ENCODE measurements around the gene MAP4K3. TPM values are rescaled to one million over a fixed set of nuclear protein-coding genes. Genes with fewer than 3 reads are reported as not detected.
"Not testable (repeated sequence)": the region's sequence is repeated elsewhere in the genome, so short reads cannot be mapped to it uniquely, and the experiment has no call there.

Gene MAP4K3
- total and polyA plus RNA-seq, 9 of the 15 experiments (the other 6 are each of a cell fraction or from before 2014, with no cell fraction given), result 3.1 to 30.0 (median 16.9) TPM

DNA sequence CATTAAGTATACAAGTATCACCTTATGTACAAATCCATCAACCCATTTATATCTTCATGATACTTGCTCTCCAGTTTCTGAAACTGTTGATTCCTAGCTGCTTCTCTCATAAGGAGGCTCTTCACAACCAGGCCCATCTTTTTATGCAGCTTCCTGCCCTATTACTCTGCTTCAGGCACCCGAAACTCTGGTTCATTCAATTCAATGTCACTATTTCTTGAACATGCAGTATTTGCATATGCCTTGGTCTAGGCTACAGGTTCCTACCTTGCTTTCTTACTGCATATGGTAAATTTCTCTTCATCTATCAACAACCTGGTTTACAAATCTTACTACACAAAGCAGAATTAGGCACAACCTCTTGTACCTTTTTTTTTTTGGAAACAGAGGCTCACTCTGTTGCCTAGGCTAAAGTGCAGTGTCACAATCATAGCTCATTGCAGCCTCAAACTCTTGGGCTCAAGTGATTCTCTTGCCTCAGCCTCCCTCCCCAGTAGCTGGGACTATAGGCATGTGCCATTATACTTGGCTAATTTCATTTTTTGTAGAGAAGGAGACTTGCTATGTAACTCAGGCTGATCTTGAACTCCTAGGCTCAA is 190.6 kb downstream of the MAP4K3 start:
- BruUV-seq (replicated peaks), result TSS peak; percentile 23
- no peak overlapping the region for H3K9ac ChIP-seq (ENCODE audit: insufficient read depth in 1 of 2, low read depth in 2 of 2, low read length in 2 of 2)
- no peaks in the 10 kb centered on the region for H3K9me1 ChIP-seq (ENCODE audit: control insufficient read depth, insufficient read depth, low read length)
- H3K36me3 ChIP-seq (ENCODE audit: control insufficient read depth, insufficient read depth, low read length), result peaks cover 22% of the 10 kb centered on the region; the same call in 2 of the 3 replicates
- DNase-seq (ENCODE audit: extremely low read depth in 1 of 4, low spot score in 3 of 4) (no peak), ATAC-seq (peak; percentile 50), FAIRE-seq (no peak)
- no peak overlapping the region for H3K4me2 ChIP-seq (ENCODE audit: insufficient read depth, low read length)
- in situ Hi-C loops (cut with MboI) (loop anchor here (25.0 kb wide), 1 partner anchor 309 kb away; no protein-coding TSS in a partner anchor), intact Hi-C loops (cut with micrococcal nuclease) (no loop called here)
- H3K27me3 ChIP-seq (ENCODE audit: control insufficient read depth in 2 of 2, insufficient read depth in 2 of 2, low read length in 2 of 2), result no peaks in the 10 kb centered on the region
- H3K27ac ChIP-seq (ENCODE audit: extremely low read depth, low read depth, low read length), result no peak overlapping the region
- no peaks in the 10 kb centered on the region for H3K4me1 ChIP-seq (replicated peaks in 1 of 2; ENCODE audit: control insufficient read depth in 2 of 2, insufficient read depth in 2 of 2, low read length in 2 of 2)
- CTCF ChIA-PET (ENCODE audit: low intra/inter-chr PET ratio), result no interaction called here
- 29% methylated on average over 1 of the region's 1 CpG for WGBS (ENCODE audit: insufficient coverage, low coverage, missing lambda C conversion rate)
- H3K79me2 ChIP-seq (ENCODE audit: control insufficient read depth, insufficient read depth, low read length), result no peaks in the 10 kb centered on the region
- no peaks in the 10 kb centered on the region for H4K20me1 ChIP-seq (replicated peaks; ENCODE audit: control insufficient read depth, insufficient read depth, low read length)
- no peak overlapping the region for H3K4me3 ChIP-seq
- H2AFZ ChIP-seq (ENCODE audit: low read depth, low read length), result no peak overlapping the region
- POLR2A ChIA-PET, result no interaction called here
- TF ChIP-seq, protein P1, sequence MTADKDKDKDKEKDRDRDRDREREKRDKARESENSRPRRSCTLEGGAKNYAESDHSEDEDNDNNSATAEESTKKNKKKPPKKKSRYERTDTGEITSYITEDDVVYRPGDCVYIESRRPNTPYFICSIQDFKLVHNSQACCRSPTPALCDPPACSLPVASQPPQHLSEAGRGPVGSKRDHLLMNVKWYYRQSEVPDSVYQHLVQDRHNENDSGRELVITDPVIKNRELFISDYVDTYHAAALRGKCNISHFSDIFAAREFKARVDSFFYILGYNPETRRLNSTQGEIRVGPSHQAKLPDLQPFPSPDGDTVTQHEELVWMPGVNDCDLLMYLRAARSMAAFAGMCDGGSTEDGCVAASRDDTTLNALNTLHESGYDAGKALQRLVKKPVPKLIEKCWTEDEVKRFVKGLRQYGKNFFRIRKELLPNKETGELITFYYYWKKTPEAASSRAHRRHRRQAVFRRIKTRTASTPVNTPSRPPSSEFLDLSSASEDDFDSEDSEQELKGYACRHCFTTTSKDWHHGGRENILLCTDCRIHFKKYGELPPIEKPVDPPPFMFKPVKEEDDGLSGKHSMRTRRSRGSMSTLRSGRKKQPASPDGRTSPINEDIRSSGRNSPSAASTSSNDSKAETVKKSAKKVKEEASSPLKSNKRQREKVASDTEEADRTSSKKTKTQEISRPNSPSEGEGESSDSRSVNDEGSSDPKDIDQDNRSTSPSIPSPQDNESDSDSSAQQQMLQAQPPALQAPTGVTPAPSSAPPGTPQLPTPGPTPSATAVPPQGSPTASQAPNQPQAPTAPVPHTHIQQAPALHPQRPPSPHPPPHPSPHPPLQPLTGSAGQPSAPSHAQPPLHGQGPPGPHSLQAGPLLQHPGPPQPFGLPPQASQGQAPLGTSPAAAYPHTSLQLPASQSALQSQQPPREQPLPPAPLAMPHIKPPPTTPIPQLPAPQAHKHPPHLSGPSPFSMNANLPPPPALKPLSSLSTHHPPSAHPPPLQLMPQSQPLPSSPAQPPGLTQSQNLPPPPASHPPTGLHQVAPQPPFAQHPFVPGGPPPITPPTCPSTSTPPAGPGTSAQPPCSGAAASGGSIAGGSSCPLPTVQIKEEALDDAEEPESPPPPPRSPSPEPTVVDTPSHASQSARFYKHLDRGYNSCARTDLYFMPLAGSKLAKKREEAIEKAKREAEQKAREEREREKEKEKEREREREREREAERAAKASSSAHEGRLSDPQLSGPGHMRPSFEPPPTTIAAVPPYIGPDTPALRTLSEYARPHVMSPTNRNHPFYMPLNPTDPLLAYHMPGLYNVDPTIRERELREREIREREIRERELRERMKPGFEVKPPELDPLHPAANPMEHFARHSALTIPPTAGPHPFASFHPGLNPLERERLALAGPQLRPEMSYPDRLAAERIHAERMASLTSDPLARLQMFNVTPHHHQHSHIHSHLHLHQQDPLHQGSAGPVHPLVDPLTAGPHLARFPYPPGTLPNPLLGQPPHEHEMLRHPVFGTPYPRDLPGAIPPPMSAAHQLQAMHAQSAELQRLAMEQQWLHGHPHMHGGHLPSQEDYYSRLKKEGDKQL (CRISPR knock-in tag; IDR thresholded peaks at IDR 0.05; ENCODE audit: borderline replicate concordance), result no peak
- TF ChIP-seq POLR2AphosphoS2 (IDR thresholded peaks at IDR 0.05; ENCODE audit: low read length), result 0 out of 2 replicates have a peak, but pooled peaks have one; percentile 64
- no peaks in the 10 kb centered on the region; the same call in 1 of the 2 replicates for H3K9me3 ChIP-seq (replicated peaks; ENCODE audit: control insufficient read depth, insufficient read depth, low read depth, low read length)

DNA sequence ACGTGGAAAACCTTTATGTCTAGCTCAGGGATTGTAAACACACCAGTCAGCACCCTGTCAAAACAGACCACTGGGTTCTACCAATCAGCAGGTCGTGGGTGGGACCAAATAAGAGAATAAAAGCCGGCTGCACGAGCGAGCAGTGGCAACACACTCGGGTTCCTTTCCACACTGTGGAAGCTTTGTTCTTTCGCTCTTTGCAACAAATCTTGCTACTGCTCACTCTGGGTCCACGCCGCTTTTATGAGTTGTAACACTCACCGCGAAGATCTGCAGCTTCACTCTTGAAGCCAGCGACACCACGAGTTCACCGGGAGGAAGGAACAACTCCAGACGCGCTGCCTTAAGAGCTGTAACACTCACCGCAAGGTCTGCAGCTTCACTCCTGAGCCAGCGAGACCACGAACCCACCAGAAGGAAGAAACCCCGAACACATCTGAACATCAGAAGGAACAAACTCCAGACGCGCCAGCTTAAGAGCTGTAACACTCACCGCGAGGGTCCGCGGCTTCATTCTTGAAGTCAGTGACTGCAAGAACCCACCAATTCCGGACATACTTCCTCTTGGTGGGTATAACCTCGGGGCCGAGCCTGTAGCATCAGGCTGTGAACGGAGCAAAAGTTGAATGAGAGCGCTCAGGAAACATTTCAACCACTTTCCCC is 192.0 kb downstream of the MAP4K3 start:
- FAIRE-seq; H3K27ac ChIP-seq (ENCODE audit: extremely low read depth, low read depth, low read length); H3K27me3 ChIP-seq (ENCODE audit: control insufficient read depth in 2 of 2, insufficient read depth in 2 of 2, low read length in 2 of 2); H3K9me1 ChIP-seq (ENCODE audit: control insufficient read depth, insufficient read depth, low read length); H3K9me3 ChIP-seq (replicated peaks; ENCODE audit: control insufficient read depth, insufficient read depth, low read depth, low read length); DNase-seq (ENCODE audit: extremely low read depth in 1 of 4, low spot score in 3 of 4); H3K9ac ChIP-seq (ENCODE audit: insufficient read depth in 1 of 2, low read depth in 2 of 2, low read length in 2 of 2); H4K20me1 ChIP-seq (replicated peaks; ENCODE audit: control insufficient read depth, insufficient read depth, low read length); H2AFZ ChIP-seq (ENCODE audit: low read depth, low read length); H3K4me3 ChIP-seq; H3K4me1 ChIP-seq (replicated peaks in 1 of 2; ENCODE audit: control insufficient read depth in 2 of 2, insufficient read depth in 2 of 2, low read length in 2 of 2); H3K4me2 ChIP-seq (ENCODE audit: insufficient read depth, low read length); ATAC-seq; BruUV-seq (replicated peaks); intact Hi-C loops (cut with micrococcal nuclease); H3K79me2 ChIP-seq (ENCODE audit: control insufficient read depth, insufficient read depth, low read length); CTCF ChIA-PET (ENCODE audit: low intra/inter-chr PET ratio): not testable (repeated sequence)
- H3K36me3 ChIP-seq (ENCODE audit: control insufficient read depth, insufficient read depth, low read length), result peaks cover 11% of the 10 kb centered on the region; the same call in 2 of the 3 replicates
- WGBS (ENCODE audit: insufficient coverage, low coverage, missing lambda C conversion rate), result 76% methylated on average over 26 of the region's 31 CpGs
- in situ Hi-C loops (cut with MboI), result loop anchor here (25.0 kb wide), 1 partner anchor 308 kb away; no protein-coding TSS in a partner anchor
- POLR2A ChIA-PET, result interaction anchor here (0.6 to 2.2 kb wide), 3 partner anchors 12 to 1307 kb away, joined by 3 to 4 read pairs (median 3); no protein-coding TSS in a partner anchor
